GM20000 (cell line): Measurements from ENCODE around the gene PDK2.

Experiments used
- DNase-seq: peaks from one replicate; pipeline ENCODE4 v3.0.0; 2012; ENCODE audit warnings: low spot score
- CTCF ChIP-seq: IDR thresholded peaks from 2 replicates; pipeline ENCODE4 v1.5.1; 2012; ENCODE audit warnings: mild to moderate bottlenecking, control low read depth; ENCODE audit errors: extremely low read depth, missing control alignments

The PDK2 gene

GRCh38 chr17:50075446-50076032, 19.6 kb upstream of the PDK2 start:
- DNase-seq: no peak
- TF ChIP-seq CTCF: no peak

GRCh38 chr17:50076221-50076590, 18.9 kb upstream of the PDK2 start:
- no peak for DNase-seq
- TF ChIP-seq CTCF: no peak

- TF ChIP-seq CTCF: no peak
- no peak for DNase-seq
These were observed 18.4 kb upstream of the PDK2 start for GRCh38 chr17:50076591-50077235.

GRCh38 chr17:50078430-50078829, 16.7 kb upstream of the PDK2 start:
- DNase-seq: no peak
- no peak for TF ChIP-seq CTCF

GRCh38 chr17:50079334-50080095, 15.6 kb upstream of the PDK2 start:
- peak; percentile 76 for TF ChIP-seq CTCF
- DNase-seq: peak; percentile 70

GRCh38 chr17:50080096-50080480, 15.1 kb upstream of the PDK2 start:
- no peak for TF ChIP-seq CTCF
- DNase-seq: no peak

- no peak for DNase-seq
- no peak for TF ChIP-seq CTCF
These were observed 14.3 kb upstream of the PDK2 start for GRCh38 chr17:50080827-50081226.
